Measurements from ENCODE around the gene SRGAP2B.
"Not testable (repeated sequence)": the region's sequence is repeated elsewhere in the genome, so short reads cannot be mapped to it uniquely, and the experiment has no call there.

SRGAP2B gene

DNA sequence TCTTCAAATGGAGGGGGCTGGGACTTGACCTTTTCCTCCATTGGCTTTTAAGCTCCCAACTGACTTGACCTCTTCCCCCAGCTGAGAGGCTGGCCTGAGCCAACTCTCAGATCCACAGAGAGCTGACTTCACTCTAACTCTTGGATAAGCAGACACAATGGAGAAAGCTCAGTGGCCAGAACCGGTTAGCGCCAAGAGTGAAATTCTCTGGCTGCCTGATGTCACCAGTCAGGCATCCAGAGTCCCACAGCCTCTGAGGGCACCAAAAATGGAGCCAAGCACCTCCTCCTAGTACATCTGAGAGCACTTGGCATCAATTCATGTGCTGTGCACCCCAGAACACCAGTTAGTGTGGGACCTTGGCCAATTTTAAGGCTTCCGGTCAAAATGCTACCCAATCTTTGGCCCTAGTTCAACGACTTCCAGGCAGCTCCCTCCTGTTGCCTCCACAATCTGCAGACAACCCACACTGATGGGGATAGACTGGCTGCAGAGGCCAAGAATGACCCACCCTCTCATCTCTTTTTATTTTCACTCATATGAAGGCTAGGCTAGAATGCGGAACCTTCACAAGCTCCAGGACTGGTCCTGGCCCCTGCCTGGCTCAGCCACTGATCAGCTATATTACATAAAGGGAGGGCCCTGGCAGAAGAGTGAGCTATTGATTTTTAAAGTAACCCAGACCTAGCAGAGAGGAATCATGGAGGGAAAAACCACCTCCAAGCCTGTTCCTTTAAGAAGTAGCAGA, 200.5 kb downstream of the SRGAP2B start:
- not testable (repeated sequence) for DNase-seq (ENCODE audit: low read depth)

DNA sequence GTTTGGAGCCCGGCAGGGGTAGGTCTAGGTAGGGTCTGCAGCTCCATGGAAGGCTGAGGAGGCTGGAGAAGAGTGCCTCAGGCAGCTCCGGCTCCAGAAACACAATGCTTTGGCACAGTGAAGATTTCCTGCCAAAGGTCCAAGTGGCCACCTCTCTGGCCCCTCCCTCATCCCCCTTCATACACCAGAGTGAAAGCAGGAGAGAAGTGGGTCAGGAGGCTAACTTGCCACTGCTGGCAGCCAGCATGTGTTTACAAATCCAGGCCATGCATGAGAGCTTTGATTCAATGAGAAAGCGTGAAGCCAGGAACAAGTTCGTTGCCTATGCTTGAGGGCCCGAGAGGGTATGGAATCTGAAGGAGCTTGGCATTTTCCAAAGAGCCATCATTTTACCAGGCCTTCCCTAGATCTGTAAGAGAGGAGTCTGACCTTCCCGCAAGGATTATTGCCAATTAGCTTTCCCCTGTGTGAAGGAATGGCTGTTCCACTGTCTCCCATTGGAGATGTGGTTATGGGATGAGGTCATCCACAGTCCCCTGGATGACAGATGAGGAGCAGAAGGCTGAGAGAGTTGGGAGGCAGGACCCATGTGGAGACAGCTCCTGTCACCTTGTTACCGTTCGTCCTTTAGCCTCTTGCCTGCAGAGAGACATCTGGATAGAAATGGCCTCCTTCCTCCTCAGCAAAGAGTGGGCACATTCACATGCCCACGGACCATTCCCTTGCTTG, 201.3 kb downstream of the SRGAP2B start:
- not testable (repeated sequence) for DNase-seq (ENCODE audit: low read depth)

DNA sequence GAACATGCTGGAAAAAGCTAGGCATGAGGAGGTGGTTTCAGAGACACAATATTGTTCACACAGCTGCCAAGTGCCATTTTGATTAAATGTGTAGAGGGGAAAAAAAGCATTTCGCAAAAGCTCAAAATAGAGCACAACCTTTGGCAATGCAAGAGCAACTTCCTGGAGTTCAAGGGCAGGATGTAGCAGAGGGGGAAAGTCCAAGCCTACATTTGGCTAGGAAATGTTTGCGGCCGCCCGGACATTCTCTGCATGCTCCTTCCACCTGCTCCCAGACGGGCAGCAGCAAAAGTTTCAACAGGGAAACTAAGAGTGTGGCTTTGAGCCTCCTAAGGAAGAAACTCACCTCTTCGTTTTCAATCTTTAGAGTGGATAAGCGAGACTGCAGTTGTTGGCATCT, 202.1 kb downstream of the SRGAP2B start:
- DNase-seq (ENCODE audit: low read depth) = not testable (repeated sequence)

DNA sequence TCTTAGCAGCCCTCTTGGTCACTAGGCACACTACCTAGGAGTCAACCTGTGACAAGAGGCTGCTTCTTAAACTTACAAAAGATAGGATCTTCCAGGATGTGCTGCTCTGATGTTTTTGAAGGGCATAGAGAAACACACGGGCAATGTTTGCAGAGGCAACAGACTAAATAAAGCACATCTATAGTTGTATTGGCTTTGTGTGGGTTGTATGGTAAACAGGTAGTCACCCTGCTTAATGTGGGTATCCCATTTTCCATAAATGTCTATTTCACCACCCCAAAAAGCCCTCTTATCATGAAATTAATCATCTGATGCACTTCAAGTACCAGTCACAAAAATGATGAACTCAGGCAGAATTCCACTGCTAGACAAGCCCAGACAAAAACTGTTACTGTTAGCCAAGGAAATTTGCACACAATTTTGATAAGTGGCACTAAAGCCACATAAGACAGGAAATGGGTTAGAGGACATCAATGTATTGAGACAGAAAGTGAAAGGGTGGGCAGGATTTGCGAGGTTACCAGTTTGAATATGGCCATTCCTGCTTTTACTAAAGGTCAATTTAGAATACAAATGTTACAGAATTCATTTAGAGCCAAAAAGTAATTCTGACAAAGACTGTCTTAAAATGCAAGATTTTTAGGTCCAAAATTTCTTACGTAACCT, 205.5 kb downstream of the SRGAP2B start:
- not testable (repeated sequence) for DNase-seq (ENCODE audit: low read depth)

DNA sequence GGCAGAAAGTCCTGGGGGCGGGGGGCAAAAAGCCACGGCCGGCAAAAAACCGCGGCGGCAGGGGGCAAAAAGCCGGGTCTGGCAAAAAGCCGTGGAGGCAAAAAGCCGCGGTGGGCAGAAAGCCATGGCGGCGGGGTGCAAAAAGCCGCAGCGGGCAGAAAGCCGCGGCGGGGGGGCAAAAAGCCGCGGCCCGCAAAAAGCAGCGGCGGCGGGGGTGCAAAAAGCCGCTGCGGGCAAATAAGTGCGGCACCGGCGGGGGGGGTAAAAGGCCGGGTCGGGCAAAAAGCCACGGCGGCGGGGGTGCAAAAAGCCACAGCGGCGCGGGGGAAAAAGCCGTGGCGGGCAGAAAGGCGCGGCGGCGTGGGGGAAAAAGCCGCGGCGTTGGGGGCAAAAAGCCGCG, 212.1 kb downstream of the SRGAP2B start:
- not testable (repeated sequence) for DNase-seq (ENCODE audit: low read depth)

DNA sequence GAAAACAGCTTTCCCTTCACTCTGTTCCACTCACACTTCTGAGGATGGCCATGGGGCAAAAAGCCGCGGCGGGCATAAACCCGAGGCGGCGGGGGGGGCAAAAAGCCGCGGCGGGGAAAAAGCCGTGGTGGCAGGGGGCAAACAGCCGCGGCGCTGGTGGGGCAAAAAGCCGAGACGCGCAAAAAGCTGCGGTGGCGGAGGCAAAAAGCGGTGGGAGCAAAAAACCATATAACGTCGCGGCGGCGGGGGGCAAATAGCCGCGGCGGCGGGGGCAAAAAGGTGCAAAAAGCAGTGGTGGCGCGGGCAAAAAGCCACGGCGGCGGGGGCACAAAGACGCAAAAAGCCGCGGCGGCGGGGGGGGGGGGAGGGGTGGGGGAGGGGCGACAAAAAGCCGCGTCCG, 212.8 kb downstream of the SRGAP2B start:
- not testable (repeated sequence) for DNase-seq (ENCODE audit: low read depth)

DNA sequence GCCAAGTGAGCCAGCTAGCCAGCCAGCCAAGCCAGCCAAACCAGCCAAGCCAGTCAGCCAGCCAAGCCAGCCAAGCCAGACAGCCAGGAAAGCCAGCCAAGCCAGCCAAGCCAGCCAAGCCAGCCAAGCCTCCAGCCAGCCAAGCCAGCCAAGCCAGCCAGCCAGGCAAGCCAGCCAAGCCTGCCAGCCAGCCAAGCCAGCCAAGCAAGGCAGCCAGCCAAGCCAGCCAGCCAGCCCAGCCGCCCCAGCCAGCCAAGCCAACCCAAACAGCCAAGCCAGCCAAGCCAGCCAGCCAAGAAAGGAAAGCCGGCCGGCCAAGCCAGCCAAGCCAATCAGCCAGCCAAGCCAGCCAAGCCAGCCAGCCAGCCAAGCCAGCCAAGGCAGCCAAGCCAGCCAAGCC, 236.5 kb downstream of the SRGAP2B start:
- DNase-seq (ENCODE audit: low read depth) = not testable (repeated sequence)

Measured in non-pigmented ciliary epithelial cell (primary cell).